GM19452 (cell line): ENCODE data around the gene HAPSTR1.
A peak's percentile ranks its signal among the peaks of the same experiment; 100 is the strongest.

Experiments used
- ATAC-seq: cut with Tn5 transposase; IDR thresholded peaks from one replicate; pipeline ENCODE4 v1.9.1; 2021; ENCODE audit not compliant: unreplicated experiment

HAPSTR1 gene

GRCh38 chr16:9119795-9120194 lies 28.4 kb downstream of the HAPSTR1 start:
- ATAC-seq: no peak

GRCh38 chr16:9122342-9122741 lies 30.9 kb downstream of the HAPSTR1 start:
- ATAC-seq: no peak

- ATAC-seq: no peak
Measured at GRCh38 chr16:9122969-9123368, 31.5 kb downstream of the HAPSTR1 start.

- no peak for ATAC-seq
Measured at GRCh38 chr16:9123401-9123800, 32.0 kb downstream of the HAPSTR1 start.

GRCh38 chr16:9123871-9124270 lies 32.4 kb downstream of the HAPSTR1 start:
- no peak for ATAC-seq

- no peak for ATAC-seq
Measured at GRCh38 chr16:9124444-9124843, 33.0 kb downstream of the HAPSTR1 start.

- ATAC-seq: no peak
Measured at GRCh38 chr16:9124908-9125584, 33.6 kb downstream of the HAPSTR1 start.

- no peak for ATAC-seq
Measured at GRCh38 chr16:9125658-9126505, 34.4 kb downstream of the HAPSTR1 start.

GRCh38 chr16:9126609-9127008 lies 35.2 kb downstream of the HAPSTR1 start:
- ATAC-seq: no peak

- no peak for ATAC-seq
Measured at GRCh38 chr16:9128346-9129342, 37.2 kb downstream of the HAPSTR1 start.

GRCh38 chr16:9134306-9134705 lies 42.9 kb downstream of the HAPSTR1 start:
- ATAC-seq: no peak

GRCh38 chr16:9134739-9135138 lies 43.3 kb downstream of the HAPSTR1 start:
- ATAC-seq: no peak

- ATAC-seq: peak; percentile 79
Measured at GRCh38 chr16:9135797-9136196, 44.4 kb downstream of the HAPSTR1 start.

- ATAC-seq: no peak
Measured at GRCh38 chr16:9136596-9136995, 45.2 kb downstream of the HAPSTR1 start.

- no peak for ATAC-seq
Measured at GRCh38 chr16:9138021-9138680, 46.7 kb downstream of the HAPSTR1 start.

- ATAC-seq: no peak
Measured at GRCh38 chr16:9138731-9139501, 47.5 kb downstream of the HAPSTR1 start.

GRCh38 chr16:9139965-9140364 lies 48.5 kb downstream of the HAPSTR1 start:
- no peak for ATAC-seq
